ENCODE data around the gene RAB3GAP2.

- TF ChIP-seq CTCF (IDR thresholded peaks at IDR 0.05) (no peak), POLR2A (IDR thresholded peaks at IDR 0.05) (no peak)
These were observed 76.6 kb downstream of the RAB3GAP2 start for GRCh38 chr1:220195701-220196100.
